Progenitor cell of endocrine pancreas (in vitro differentiated cells): ENCODE results near the gene WNK2. TPM values are rescaled to one million over a fixed set of nuclear protein-coding genes. Genes with fewer than 3 reads are reported as not detected.

Experiments
- DNase-seq: peaks from one replicate; pipeline ENCODE4 v3.0.0; 2021; ENCODE audit warnings: low spot score; ENCODE audit not compliant: unreplicated experiment
- H3K27ac Mint-ChIP-seq: 2 replicates; pipeline ENCODE4 v1.8.0; 2021; ENCODE audit warnings: mild to moderate bottlenecking, moderate library complexity, mixed read lengths
- H3K27me3 Mint-ChIP-seq: 2 replicates; pipeline ENCODE4 v1.8.0; 2021; ENCODE audit warnings: mixed read lengths
- H3K36me3 Mint-ChIP-seq: 2 replicates; pipeline ENCODE4 v1.8.0; 2022; ENCODE audit warnings: mixed read lengths; ENCODE audit not compliant: insufficient read depth
- H3K4me1 Mint-ChIP-seq: 2 replicates; pipeline ENCODE4 v1.8.0; 2021; ENCODE audit warnings: low read depth, mixed read lengths
- H3K4me3 Mint-ChIP-seq: 2 replicates; pipeline ENCODE4 v1.8.0; 2021; ENCODE audit warnings: low read depth, mild to moderate bottlenecking, moderate library complexity, mixed read lengths
- H3K9me3 Mint-ChIP-seq: 2 replicates; pipeline ENCODE4 v1.8.0; 2021; ENCODE audit warnings: low read depth, mixed read lengths
- total RNA-seq: library from RNA; stranded (reverse); gene quantifications from 2 replicates; pipeline ENCODE4 v1.2.1, GENCODE V29; 2021
- TF ChIP-seq, protein P1 (sequence below): fragments of 200-600 bp; sonication (generic); IDR thresholded peaks from one replicate; pipeline ENCODE4 v1.5.0; 2021; ENCODE audit warnings: antibody characterized with exemption, mild to moderate bottlenecking; ENCODE audit not compliant: unreplicated experiment

WNK2 gene
- total RNA-seq, 1 donor from 2014 or later: 345 TPM

DNA sequence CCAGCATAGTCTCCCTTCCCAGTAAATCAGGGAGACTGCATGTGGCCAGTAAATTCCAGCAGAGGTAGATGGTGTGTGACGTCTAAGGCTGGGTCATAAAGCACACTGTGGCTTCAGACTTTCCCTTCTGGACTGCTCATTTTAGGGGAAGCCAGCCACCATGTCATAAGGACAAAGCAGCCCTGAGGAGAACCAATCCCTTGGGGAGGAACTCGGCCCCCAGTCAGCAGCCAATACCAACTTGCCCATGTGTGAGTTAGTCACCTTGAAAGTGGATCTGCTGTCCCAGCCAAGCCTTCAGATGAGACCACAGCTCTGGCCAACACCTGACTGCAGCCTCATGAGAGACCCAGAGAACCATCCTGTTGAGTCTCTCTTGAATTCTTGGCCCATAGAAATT is 35.2 kb upstream of the WNK2 start:
- H3K4me3 Mint-ChIP-seq: no peak overlapping the region

DNA sequence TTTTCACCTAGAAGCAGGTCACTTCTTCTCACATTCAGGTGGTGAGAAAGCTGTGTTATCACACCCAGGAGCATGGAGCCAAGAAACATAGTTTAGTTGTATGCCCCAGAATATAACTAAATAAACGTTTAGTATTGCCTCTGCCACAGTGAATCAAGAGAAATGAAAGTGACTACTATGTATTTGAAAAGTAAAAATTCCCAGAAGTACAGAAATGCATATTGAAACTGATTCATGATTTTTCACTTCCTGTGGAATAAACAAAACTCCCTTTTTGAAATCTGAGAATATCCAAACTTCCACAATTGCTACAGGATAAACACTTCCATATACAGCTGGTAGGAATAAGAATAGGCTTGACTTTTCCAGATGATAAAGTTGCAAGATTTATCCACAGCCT is 34.6 kb upstream of the WNK2 start:
- TF ChIP-seq, protein P1, sequence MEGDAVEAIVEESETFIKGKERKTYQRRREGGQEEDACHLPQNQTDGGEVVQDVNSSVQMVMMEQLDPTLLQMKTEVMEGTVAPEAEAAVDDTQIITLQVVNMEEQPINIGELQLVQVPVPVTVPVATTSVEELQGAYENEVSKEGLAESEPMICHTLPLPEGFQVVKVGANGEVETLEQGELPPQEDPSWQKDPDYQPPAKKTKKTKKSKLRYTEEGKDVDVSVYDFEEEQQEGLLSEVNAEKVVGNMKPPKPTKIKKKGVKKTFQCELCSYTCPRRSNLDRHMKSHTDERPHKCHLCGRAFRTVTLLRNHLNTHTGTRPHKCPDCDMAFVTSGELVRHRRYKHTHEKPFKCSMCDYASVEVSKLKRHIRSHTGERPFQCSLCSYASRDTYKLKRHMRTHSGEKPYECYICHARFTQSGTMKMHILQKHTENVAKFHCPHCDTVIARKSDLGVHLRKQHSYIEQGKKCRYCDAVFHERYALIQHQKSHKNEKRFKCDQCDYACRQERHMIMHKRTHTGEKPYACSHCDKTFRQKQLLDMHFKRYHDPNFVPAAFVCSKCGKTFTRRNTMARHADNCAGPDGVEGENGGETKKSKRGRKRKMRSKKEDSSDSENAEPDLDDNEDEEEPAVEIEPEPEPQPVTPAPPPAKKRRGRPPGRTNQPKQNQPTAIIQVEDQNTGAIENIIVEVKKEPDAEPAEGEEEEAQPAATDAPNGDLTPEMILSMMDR: no peak
- DNase-seq: no peak
- H3K27ac Mint-ChIP-seq: no peak overlapping the region
- H3K4me3 Mint-ChIP-seq: no peak overlapping the region
- no peaks in the 10 kb centered on the region for H3K9me3 Mint-ChIP-seq
- peaks cover under 1% of the 10 kb centered on the region for H3K4me1 Mint-ChIP-seq
- H3K27me3 Mint-ChIP-seq: no peaks in the 10 kb centered on the region
- no peaks in the 10 kb centered on the region for H3K36me3 Mint-ChIP-seq

More for the DNA sequence above, 35.2 kb upstream of the WNK2 start:
- no peak for DNase-seq
- TF ChIP-seq, protein P1: no peak
- H3K4me1 Mint-ChIP-seq: peaks cover 1% of the 10 kb centered on the region
- H3K36me3 Mint-ChIP-seq: no peaks in the 10 kb centered on the region
- no peaks in the 10 kb centered on the region for H3K9me3 Mint-ChIP-seq
- no peak overlapping the region for H3K27ac Mint-ChIP-seq
- no peaks in the 10 kb centered on the region for H3K27me3 Mint-ChIP-seq

DNA sequence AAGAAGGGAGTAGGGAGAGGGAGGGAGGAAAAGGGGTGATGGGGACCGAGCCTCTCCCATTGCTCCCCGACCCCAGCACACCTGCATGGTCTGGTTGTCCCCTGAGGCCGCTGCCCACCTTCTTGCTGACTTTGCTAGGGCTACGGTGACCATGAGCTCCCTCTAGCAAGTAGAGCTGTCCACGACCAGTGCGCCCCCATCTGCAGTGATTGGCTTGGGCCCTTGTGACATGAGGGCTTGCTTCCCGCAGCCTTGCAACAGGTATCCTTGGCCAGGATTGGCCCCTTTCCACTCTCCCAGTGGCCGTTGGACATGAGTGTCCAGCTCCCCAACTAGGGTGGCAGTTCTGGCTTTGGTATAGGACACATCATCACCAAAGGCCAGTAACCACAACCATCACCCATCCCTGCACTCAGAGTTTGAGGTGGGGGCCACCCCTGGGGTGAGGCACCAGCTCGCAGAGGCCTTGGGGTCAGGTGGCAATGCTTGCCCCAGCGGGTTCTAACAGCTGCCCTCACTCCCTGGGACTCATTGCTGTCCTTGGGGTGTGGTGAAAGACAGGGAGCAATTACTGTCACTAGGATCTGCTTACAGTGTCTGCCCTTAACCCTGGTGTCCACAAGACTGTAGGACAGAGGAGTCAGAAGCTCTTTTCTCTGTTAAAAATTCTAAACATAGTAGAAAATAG is 32.7 kb upstream of the WNK2 start:
- Mint-ChIP-seq H3K4me1 (no peaks in the 10 kb centered on the region), H3K27me3 (no peaks in the 10 kb centered on the region), H3K27ac (no peak overlapping the region), H3K9me3 (no peaks in the 10 kb centered on the region), H3K36me3 (no peaks in the 10 kb centered on the region), H3K4me3 (no peak overlapping the region)
- TF ChIP-seq, protein P1: no peak
- no peak for DNase-seq

DNA sequence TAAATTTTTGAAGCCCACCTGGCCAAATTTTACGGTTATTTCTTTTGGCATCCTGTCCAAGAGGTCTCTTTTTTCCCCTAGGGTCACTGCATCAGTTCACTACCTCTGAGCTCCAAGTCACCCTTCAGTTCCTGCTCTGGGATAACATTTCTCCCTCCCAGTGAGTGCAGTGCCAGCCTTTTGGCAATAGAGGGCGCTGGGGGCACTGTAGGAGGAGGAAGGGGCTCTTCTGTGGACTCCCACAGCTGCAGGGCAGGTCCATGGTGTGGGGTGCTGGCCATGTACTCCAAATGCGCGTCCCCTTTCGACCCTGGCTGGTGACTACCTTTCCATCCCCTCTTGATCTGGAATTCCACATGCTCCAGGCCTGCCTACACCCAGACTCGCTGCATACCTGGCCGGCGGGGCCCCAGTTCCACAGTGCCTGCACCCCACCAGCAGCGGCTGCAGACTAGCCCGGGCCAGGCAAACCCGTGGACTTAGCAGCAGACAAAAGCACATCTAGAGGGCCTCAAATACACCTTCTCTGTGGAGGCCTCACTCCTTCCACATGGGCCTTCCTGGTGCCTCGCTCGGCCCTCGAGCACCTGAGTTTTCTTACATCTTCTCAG is 29.5 kb upstream of the WNK2 start:
- no peaks in the 10 kb centered on the region for H3K4me1 Mint-ChIP-seq
- H3K36me3 Mint-ChIP-seq: no peaks in the 10 kb centered on the region
- no peak overlapping the region for H3K4me3 Mint-ChIP-seq
- no peaks in the 10 kb centered on the region for H3K9me3 Mint-ChIP-seq
- TF ChIP-seq, protein P1: peak; percentile 70
- no peak overlapping the region for H3K27ac Mint-ChIP-seq
- H3K27me3 Mint-ChIP-seq: no peaks in the 10 kb centered on the region
- DNase-seq: peak; percentile 55

DNA sequence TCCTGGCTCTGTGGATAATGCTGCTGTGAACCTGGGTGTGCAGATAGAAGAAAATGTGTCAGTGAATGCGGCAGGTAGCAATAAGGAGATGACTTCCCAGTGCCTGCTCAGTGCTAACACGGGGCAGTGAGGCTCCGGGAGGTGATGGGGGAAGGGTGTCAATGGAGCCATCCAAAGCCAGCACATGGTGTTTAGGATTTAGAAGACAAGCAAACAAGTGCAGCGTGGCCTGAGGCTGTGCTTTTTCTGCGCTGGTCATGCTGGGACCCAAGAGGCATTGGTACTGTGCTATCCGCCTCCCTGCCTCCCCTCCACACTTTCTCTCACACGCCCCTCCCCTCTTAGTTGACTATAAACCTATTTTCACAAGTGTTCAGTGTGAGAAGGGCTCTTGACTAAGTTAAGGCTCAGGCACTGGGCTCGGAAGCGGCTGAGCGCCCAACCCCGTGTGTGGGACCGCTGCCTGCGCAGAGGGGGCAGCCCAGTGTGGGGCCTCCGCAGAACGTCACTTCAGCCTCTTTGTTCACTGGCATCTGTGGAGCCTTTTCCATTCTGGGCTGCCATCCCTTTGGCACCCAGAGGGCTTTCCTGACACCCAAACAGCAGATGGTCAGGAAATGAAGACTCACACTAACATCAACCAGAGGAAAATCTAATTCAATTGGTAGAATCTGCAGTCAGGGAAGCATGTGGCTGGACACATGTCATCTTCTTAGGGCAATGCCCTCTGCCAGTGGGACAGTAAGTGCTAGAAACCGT is 28.0 kb upstream of the WNK2 start:
- no peak for DNase-seq
- no peaks in the 10 kb centered on the region for H3K27me3 Mint-ChIP-seq
- no peak overlapping the region for H3K27ac Mint-ChIP-seq
- no peak overlapping the region for H3K4me3 Mint-ChIP-seq
- no peaks in the 10 kb centered on the region for H3K36me3 Mint-ChIP-seq
- TF ChIP-seq, protein P1: no peak
- H3K4me1 Mint-ChIP-seq: peaks cover 3% of the 10 kb centered on the region
- H3K9me3 Mint-ChIP-seq: no peaks in the 10 kb centered on the region
